Measurements from ENCODE around the gene PSD2.

GRCh38 chr5:139772927-139773690 is 22.5 kb upstream of the PSD2 start:
- TF ChIP-seq CTCF (IDR thresholded peaks at IDR 0.05; ENCODE audit: low read depth, low read length): no peak
- no peak for TF ChIP-seq EZH2phosphoT487 (IDR thresholded peaks at IDR 0.05; ENCODE audit: low read depth)

Measured in OCI-LY3 (cell line).